Testis (tissue), 2 donors: Measurements from ENCODE around the gene UBE2K.

ENCODE experiments used
- POLR2A ChIP-seq: fragments of 450-650 bp; IDR thresholded peaks from one replicate; pipeline ENCODE4 v1.6.1; 2017; ENCODE audit warnings: antibody characterized with exemption, mild to moderate bottlenecking, moderate library complexity
- TF ChIP-seq, protein P1 (sequence below), 3 experiments: fragments of 450-650 bp in 2 of 3; fragments of 200-600 bp in 1 of 3; sonication (generic) in 1 of 3; IDR thresholded peaks; one replicate each; pipeline ENCODE4 v1.5.1; 2016 to 2019; ENCODE audit warnings: antibody characterized with exemption in 3 of 3, mild to moderate bottlenecking in 2 of 3, moderate library complexity in 1 of 3

DNA sequence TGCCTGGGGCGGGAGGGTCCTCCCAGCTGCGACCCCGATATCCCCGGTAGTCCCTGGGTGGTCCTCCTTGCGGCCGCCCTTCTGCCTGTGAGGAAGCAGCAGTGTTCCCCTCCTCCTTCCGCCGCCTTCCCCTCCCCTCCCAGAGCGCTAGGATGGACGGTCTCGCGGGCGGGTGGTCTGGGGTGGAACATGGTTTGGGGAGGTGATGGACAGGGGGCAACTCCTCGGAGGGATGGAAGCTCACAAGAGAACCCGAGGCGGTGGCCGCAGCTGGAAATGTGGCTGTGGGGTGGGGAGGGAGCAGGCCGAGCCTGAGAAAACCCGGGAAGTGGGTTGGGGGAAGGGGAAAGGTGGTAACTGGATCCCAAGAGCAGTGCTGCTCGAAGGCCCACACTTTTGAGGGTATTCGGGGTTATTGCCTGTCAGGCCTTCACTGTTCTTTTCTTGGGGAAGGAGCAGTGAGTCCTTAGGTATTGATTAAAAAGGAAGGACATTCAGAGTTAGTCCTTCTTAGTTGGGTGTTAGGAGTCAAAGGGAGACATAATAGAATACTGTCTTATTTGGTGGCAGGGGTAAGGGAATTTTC lies 581 bp downstream of the UBE2K start:
- TF ChIP-seq, protein P1, sequence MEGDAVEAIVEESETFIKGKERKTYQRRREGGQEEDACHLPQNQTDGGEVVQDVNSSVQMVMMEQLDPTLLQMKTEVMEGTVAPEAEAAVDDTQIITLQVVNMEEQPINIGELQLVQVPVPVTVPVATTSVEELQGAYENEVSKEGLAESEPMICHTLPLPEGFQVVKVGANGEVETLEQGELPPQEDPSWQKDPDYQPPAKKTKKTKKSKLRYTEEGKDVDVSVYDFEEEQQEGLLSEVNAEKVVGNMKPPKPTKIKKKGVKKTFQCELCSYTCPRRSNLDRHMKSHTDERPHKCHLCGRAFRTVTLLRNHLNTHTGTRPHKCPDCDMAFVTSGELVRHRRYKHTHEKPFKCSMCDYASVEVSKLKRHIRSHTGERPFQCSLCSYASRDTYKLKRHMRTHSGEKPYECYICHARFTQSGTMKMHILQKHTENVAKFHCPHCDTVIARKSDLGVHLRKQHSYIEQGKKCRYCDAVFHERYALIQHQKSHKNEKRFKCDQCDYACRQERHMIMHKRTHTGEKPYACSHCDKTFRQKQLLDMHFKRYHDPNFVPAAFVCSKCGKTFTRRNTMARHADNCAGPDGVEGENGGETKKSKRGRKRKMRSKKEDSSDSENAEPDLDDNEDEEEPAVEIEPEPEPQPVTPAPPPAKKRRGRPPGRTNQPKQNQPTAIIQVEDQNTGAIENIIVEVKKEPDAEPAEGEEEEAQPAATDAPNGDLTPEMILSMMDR (IDR thresholded peaks at IDR 0.05) = no peak
- no peak for TF ChIP-seq POLR2A
